HepG2 (cell line): ENCODE measurements around the gene SELENOV. TPM values are rescaled to one million over a fixed set of nuclear protein-coding genes. Genes with fewer than 3 reads are reported as not detected.

ENCODE experiments used
- ARNTL ChIP-seq: sonication (generic); formaldehyde crosslinking; IDR thresholded peaks from 2 replicates; pipeline ENCODE4 v1.4.0; 2020; ENCODE audit warnings: mild to moderate bottlenecking, missing genetic modification reagents
- FOXO1 ChIP-seq: sonication (generic); formaldehyde crosslinking; IDR thresholded peaks from 2 replicates; pipeline ENCODE4 v1.4.0; 2020; ENCODE audit warnings: missing genetic modification reagents
- HNRNPL ChIP-seq: fragments of 200-400 bp; formaldehyde crosslinking; IDR thresholded peaks from 2 replicates; pipeline ENCODE4 v1.6.1; 2017; ENCODE audit warnings: mild to moderate bottlenecking, low read depth, low read length
- NBN ChIP-seq: fragments of 450-650 bp; conservative IDR thresholded peaks from 2 replicates; pipeline ENCODE4 v1.6.1; 2017
- NFE2L2 ChIP-seq: fragments of 150-350 bp; IDR thresholded peaks from 2 replicates; pipeline ENCODE4 v1.6.1; 2014; ENCODE audit warnings: low read length
- NR3C1 ChIP-seq: sonication (generic); formaldehyde crosslinking; IDR thresholded peaks from 2 replicates; pipeline ENCODE4 v1.4.0; 2020; ENCODE audit warnings: missing genetic modification reagents
- SOX6 ChIP-seq, 2 experiments: fragments of 450-650 bp in 1 of 2; sonication (generic) in 1 of 2; formaldehyde crosslinking in 1 of 2; IDR thresholded peaks; 2 replicates each; pipeline versions ENCODE4 v1.4.0 to v1.6.1; 2017 to 2020; ENCODE audit warnings: antibody characterized with exemption in 1 of 2, mild to moderate bottlenecking in 1 of 2, missing genetic modification reagents in 1 of 2
- U2AF1 ChIP-seq: fragments of 200-400 bp; formaldehyde crosslinking; optimal IDR thresholded peaks from 2 replicates; pipeline ENCODE3; 2017; ENCODE audit warnings: mild to moderate bottlenecking, low read depth, low read length
- ZKSCAN8 ChIP-seq: IDR thresholded peaks from 2 replicates; pipeline ENCODE4 v1.6.1; 2016; ENCODE audit warnings: borderline replicate concordance, missing genetic modification reagents, missing compliant biosample characterization
- ZNF18 ChIP-seq: sonication (generic); formaldehyde crosslinking; IDR thresholded peaks from 2 replicates; pipeline ENCODE4 v1.8.0; 2022; ENCODE audit warnings: mild to moderate bottlenecking, missing genetic modification reagents; ENCODE audit not compliant: insufficient replicate concordance
- ZNF232 ChIP-seq: sonication (generic); formaldehyde crosslinking; IDR thresholded peaks from 2 replicates; pipeline ENCODE4 v1.4.0; 2020; ENCODE audit warnings: missing genetic modification reagents, borderline replicate concordance
- ZNF296 ChIP-seq: sonication (generic); formaldehyde crosslinking; conservative IDR thresholded peaks from 2 replicates; pipeline ENCODE4 v1.5.0; 2020; ENCODE audit warnings: mild to moderate bottlenecking, missing genetic modification reagents
- ZNF646 ChIP-seq: sonication (generic); formaldehyde crosslinking; IDR thresholded peaks from 2 replicates; pipeline ENCODE4 v1.9.0; 2021; ENCODE audit warnings: mild to moderate bottlenecking, missing genetic modification reagents
- ZNF7 ChIP-seq: IDR thresholded peaks from 2 replicates; pipeline ENCODE4 v1.6.1; 2016; ENCODE audit warnings: missing biosample characterization, missing genetic modification reagents
- ZNF816 ChIP-seq: sonication (generic); formaldehyde crosslinking; IDR thresholded peaks from 2 replicates; pipeline ENCODE4 v1.8.0; 2022; ENCODE audit warnings: missing genetic modification reagents, mild to moderate bottlenecking, borderline replicate concordance
- ZNF879 ChIP-seq: sonication (generic); formaldehyde crosslinking; IDR thresholded peaks from 2 replicates; pipeline ENCODE4 v1.8.1; 2023; ENCODE audit warnings: missing genetic modification reagents
- ZSCAN12 ChIP-seq: sonication (generic); formaldehyde crosslinking; IDR thresholded peaks from 2 replicates; pipeline ENCODE4 v1.9.0; 2021; ENCODE audit warnings: mild to moderate bottlenecking, missing genetic modification reagents
- ZSCAN20 ChIP-seq: sonication (generic); formaldehyde crosslinking; IDR thresholded peaks from 2 replicates; pipeline ENCODE4 v1.4.0; 2020; ENCODE audit warnings: missing genetic modification reagents, mild to moderate bottlenecking, borderline replicate concordance
- ZSCAN31 ChIP-seq: sonication (generic); formaldehyde crosslinking; IDR thresholded peaks from 2 replicates; pipeline ENCODE4 v1.5.0; 2020; ENCODE audit warnings: low read depth, mild to moderate bottlenecking, missing genetic modification reagents
- polyA plus RNA-seq, 8 experiments: library from polyadenylated mRNA; depleted of rRNA in 3 of 8; stranded (reverse) in 7 of 8; unstranded in 1 of 8; fragments of >200 nt; fragmentation: Illumina TruSeq in 4 of 8; extraction: Trizol in 4 of 8; gene quantifications; 2 replicates each; pipeline versions ENCODE4 v1.2.1 to v1.2.3, GENCODE V29; 2011 to 2016; ENCODE audit warnings: low read depth in 4 of 8, missing spikeins in 1 of 8, mixed read lengths in 1 of 8; ENCODE audit not compliant: insufficient read depth in 1 of 8
- total RNA-seq, 5 experiments: library from RNA; depleted of rRNA; stranded (reverse); fragments of >200 nt; fragmentation: Illumina TruSeq; extraction: Trizol; gene quantifications; 2 replicates each; pipeline ENCODE4 v1.2.3, GENCODE V29; 2016; ENCODE audit warnings: low read depth in 1 of 5

SELENOV gene
- total and polyA plus RNA-seq, 2 of the 13 experiments (the other 11 are each of a cell fraction or from before 2014, with no cell fraction given): not detected

GRCh38 chr19:39502640-39503417 is 12.1 kb upstream of the SELENOV start (continued):
- TF ChIP-seq ZNF646 (CRISPR knock-in tag) (no peak), ZNF18 (CRISPR knock-in tag) (no peak), ZNF816 (CRISPR knock-in tag) (peak; percentile 88; the same call in 1 of the 2 replicates), U2AF1 (no peak), ARNTL (peak; percentile 77), NFE2L2 (no peak), SOX6 (IDR thresholded peaks at IDR 0.05) (no peak), SOX6 (CRISPR knock-in tag; IDR thresholded peaks at IDR 0.05) (peak; percentile 12; the same call in 1 of the 2 replicates), FOXO1 (CRISPR knock-in tag) (no peak), ZNF879 (peak; percentile 99), ZSCAN31 (CRISPR knock-in tag) (peak; percentile 78; the same call in 1 of the 2 replicates), ZNF7 (CRISPR knock-in tag) (peak; percentile 50), ZNF296 (CRISPR knock-in tag) (peak; percentile 84; the same call in 1 of the 2 replicates), HNRNPL (no peak), ZKSCAN8 (CRISPR knock-in tag) (0 out of 2 replicates have a peak, but pooled peaks have one; percentile 38), ZNF232 (CRISPR knock-in tag) (peak; percentile 93), ZSCAN12 (peak; percentile 98; the same call in 1 of the 2 replicates), NBN (no peak), NR3C1 (CRISPR knock-in tag) (no peak), ZSCAN20 (CRISPR knock-in tag) (peak; percentile 99)
